Peyer's patch (tissue), 4 donors: ENCODE measurements around the gene EDN3.

Experiments used
- CTCF ChIP-seq, 6 experiments: fragments of 450-650 bp in 4 of 6; fragments of 200-600 bp in 2 of 6; sonication (generic) in 1 of 6; IDR thresholded peaks; one replicate each; pipeline ENCODE4 v1.5.1; 2017 to 2019; ENCODE audit warnings: antibody characterized with exemption in 6 of 6, mild to moderate bottlenecking in 3 of 6, moderate library complexity in 1 of 6
- POLR2A ChIP-seq, 2 donors: fragments of 450-650 bp; IDR thresholded peaks; one replicate each; pipeline ENCODE4 v1.5.1; 2017; ENCODE audit warnings: antibody characterized with exemption in 2 of 2, mild to moderate bottlenecking in 2 of 2, moderate library complexity in 2 of 2

GRCh38 chr20:59360934-59361333 is 60.5 kb downstream of the EDN3 start:
- no peak for TF ChIP-seq CTCF (IDR thresholded peaks at IDR 0.05)
- TF ChIP-seq POLR2A (IDR thresholded peaks at IDR 0.05), result no peak
